HG02884 (cell line): ENCODE results near the gene RESF1.

Experiments
- ATAC-seq: cut with Tn5 transposase; IDR thresholded peaks from one replicate; pipeline ENCODE4 v1.9.1; 2021; ENCODE audit warnings: mild to moderate bottlenecking, moderate library complexity; ENCODE audit not compliant: unreplicated experiment

RESF1 gene

GRCh38 chr12:31958569-31959160, 550 bp upstream of the RESF1 start:
- ATAC-seq: no peak

- peak; percentile 31 for ATAC-seq
Observed at GRCh38 chr12:31959701-31960391, 631 bp downstream of the RESF1 start.

- ATAC-seq: no peak
Observed at GRCh38 chr12:31961137-31961536, 1.9 kb downstream of the RESF1 start.

DNA sequence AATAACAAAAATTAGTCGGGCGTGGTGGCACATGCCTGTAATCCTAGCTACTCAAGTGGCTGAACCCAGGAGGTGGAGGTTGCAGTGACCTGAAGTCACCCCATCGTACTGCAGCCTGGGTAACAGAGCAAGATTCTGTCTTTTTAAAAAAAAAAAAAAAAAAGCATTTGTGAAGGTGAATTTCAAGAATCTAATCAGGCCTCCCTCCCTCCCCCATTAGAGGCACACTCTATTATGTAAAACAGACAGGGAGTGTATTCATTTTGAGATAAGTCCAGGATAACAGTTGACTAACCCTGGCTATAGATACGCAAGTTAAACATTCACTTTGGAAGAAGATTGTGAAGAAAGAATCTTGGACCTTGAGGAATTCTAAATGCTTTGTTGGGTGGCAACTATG, 2.9 kb downstream of the RESF1 start:
- ATAC-seq: no peak

DNA sequence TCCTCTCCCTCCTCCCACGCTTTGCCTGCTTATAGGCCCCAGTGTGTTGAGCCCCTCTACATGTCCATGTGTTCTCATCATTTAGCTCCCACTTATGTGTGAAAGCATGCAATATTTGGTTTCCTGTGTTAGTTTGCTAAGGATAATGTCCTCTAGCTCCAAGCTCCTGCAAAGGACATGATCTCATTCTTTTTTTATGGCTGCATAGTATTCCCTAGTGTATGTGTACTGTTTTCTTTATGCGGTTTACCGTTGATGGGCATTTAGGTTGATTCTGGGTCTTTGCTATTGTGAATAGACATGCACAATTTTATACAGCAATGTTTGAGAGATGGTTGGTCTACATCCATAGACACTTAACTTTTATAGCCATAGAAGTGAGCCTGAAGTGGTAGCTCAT, 5.1 kb downstream of the RESF1 start:
- ATAC-seq: no peak

GRCh38 chr12:31965090-31965489, 5.9 kb downstream of the RESF1 start:
- no peak for ATAC-seq

DNA sequence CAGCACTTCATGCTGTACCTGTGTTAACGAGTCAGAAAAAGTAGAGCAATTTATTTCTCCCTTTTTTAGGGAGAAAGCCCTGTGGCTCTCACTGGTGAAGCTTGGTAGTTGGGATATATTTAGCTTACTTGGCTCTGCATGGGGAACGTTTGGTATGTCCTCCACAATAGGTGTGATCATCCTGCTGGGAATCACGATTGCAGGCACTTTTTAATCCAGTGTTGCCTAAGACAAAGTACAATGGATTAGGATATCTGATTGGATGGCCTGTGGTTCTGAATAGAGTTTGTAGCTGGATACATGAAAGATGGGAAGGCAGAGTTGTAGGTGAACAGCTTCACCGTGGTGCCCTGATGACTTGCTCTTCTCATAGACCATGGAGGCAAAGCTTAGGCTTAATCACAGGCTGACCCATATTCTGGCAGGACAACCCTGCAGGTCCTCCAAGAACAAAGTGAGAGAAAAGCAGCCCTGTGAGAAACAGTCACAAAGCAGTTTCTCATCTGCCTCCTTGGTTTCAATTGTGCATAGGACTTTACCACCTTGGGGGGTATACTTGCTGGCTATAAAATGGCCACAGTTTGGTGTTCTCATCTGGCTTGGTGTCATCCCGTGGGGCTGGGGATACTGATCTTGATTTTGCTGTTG, 7.5 kb downstream of the RESF1 start:
- ATAC-seq: no peak

- no peak for ATAC-seq
Observed at GRCh38 chr12:31967539-31967938, 8.3 kb downstream of the RESF1 start.

GRCh38 chr12:31970199-31970598, 11.0 kb downstream of the RESF1 start:
- ATAC-seq: no peak

GRCh38 chr12:31973818-31974217, 14.6 kb downstream of the RESF1 start:
- no peak for ATAC-seq

- no peak for ATAC-seq
Observed at GRCh38 chr12:31974673-31975072, 15.5 kb downstream of the RESF1 start.

DNA sequence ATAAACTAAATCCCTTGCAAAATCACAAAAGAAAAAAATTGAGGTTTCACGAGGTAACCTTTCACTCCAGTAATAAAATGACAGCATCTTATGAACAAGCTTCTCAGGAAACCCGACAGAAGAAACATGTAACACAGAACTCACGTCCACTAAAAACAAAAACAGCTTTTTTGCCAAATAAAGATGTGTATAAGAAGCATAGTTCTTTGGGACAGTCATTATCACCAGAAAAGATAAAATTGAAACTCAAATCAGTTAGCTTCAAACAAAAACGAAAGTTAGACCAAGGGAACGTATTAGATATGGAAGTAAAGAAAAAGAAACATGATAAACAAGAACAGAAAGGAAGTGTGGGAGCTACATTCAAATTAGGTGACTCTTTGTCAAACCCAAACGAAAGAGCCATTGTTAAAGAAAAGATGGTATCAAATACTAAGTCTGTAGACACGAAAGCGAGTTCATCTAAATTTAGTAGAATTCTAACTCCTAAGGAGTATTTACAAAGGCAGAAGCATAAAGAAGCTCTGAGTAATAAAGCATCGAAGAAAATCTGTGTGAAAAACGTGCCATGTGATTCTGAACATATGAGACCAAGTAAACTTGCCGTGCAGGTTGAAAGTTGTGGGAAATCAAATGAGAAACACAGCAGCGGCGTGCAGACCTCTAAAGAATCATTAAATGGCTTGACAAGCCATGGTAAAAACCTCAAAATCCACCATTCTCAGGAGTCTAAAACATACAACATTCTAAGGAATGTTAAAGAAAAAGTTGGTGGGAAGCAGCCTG, 25.8 kb downstream of the RESF1 start:
- no peak for ATAC-seq

DNA sequence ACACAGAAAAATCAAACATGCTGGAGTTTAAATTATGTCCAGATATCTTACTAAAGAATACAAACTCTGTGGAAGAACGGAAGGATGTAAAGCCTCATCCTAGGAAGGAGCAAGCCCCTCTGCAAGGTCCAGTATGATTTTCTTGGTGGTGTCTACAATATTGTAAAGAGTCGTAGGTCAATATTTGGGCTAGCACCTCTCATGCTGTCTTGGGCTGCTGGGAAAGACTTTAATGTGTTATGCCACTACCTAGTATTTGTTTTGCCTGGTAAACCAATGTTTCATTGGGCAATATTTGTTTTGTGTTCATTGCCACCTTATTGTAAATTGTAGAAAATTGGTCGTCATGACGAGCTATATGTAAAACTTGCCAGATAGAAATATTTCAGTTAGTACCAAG, 26.6 kb downstream of the RESF1 start:
- no peak for ATAC-seq

DNA sequence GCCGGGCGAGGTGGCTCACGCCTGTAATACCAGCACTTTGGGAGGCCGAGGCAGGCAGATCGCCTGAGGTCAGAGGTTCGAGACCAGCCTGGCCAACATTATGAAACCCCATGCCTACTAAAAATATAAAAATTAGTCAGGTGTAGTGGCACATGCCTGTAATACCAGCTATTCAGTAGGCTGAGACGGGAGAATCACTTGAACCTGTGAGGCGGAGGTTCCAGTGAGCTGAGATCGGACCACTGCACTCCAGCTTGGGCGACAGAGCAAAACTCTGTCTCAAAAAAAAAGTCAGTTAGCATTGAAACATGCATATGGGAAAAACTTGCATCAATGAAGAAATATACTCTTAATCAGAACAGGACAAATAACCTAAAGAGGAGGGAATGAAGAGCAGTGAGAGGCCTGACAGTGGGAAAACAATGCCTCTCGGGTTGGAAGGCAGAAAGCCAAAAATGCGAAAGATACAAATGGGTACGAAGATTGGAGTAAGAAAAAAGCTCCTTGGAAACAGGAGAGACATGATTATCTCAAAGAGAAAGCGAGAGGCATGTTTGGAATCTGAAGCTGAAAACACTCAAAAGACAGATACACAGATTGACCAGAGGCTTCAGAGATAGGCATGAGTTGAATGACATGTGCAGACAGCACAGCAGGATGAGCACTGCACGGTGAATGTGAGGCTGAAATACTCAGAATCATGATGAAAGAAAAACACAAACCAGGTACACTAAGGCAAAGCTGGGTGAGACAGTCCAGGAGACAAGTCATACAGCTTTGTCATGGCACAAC, 30.6 kb downstream of the RESF1 start:
- ATAC-seq: no peak

GRCh38 chr12:31991146-31991545, 31.9 kb downstream of the RESF1 start:
- no peak for ATAC-seq

- ATAC-seq: no peak
Observed at GRCh38 chr12:31991815-31992214, 32.6 kb downstream of the RESF1 start.

GRCh38 chr12:31999692-32000091, 40.5 kb downstream of the RESF1 start:
- ATAC-seq: no peak

DNA sequence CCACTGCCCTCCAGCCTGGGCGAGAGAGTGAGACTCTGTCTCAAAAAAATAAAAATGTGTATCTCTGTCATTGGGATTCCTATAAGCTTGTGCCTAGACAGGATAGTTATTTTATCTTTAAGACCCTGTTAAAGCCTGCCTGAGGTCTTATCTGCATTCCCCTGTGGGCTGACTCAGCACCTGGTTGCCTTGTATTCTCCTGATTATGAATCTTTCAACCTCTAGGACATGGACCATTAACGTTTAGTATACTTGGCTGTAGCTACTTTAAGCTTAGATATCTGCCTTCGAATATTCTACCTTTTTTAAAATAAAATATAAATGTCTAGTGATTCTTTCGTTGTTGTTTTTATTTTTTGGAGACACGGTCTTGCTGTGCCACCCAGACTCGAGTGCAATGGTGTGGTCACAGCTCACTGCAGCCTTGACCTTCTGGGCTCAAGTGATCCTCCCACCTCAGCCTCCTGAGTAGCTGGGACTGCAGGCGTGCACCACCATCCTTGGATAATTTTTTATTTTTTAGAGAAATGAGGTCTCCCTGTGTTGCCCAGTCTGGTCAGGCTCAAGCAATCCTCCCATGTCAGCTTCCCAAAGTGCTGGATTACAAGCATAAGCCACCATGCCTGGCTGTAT, 41.3 kb downstream of the RESF1 start:
- no peak for ATAC-seq

- ATAC-seq: no peak
Observed at GRCh38 chr12:32002848-32003493, 43.8 kb downstream of the RESF1 start.

DNA sequence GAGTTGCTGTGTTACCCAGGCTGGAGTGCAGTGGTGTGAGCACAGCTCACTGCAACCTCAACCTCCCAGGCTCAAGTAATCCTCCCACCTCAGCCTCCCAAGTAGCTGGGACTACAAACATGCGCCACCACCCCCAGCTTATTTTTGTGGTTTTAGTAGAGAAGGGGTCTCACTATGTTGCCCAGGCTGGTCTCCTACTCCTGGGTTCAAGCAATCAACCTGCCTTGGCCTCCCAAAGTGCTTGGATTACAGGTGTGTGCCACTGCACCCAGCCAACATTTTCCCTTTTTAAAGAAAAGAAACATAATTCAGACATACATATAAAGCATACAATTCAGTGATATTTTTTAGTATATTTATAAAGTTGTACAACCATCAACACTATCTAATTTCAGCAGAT, 44.4 kb downstream of the RESF1 start:
- no peak for ATAC-seq
